ENCODE data around the gene IGSF8. TPM values are rescaled to one million over a fixed set of nuclear protein-coding genes. Genes with fewer than 3 reads are reported as not detected.

Gene IGSF8
- total and polyA plus RNA-seq, 2 of the 8 experiments (the other 6 are each of a cell fraction or from before 2014, with no cell fraction given): 69.6 to 132 TPM

- TF ChIP-seq GABPA (IDR thresholded peaks at IDR 0.05; ENCODE audit: borderline replicate concordance, insufficient read depth, low read length) (no peak), KDM1A (IDR thresholded peaks at IDR 0.05; ENCODE audit: borderline replicate concordance, low read length) (no peak), BRCA1 (IDR thresholded peaks at IDR 0.05; ENCODE audit: low read depth, low read length) (no peak)
Observed at GRCh38 chr1:160148121-160148520, 49.7 kb upstream of the IGSF8 start (continued).

Data from H1 (cell line).